ENCODE results near the gene TRIM71.

The TRIM71 gene

GRCh38 chr3:32832193-32832592 lies 14.4 kb downstream of the TRIM71 start:
- Histone ChIP-seq H3K27ac (ENCODE audit: extremely low read depth, low read depth, low read length) (no peak overlapping the region), H3K9me3 (ENCODE audit: control insufficient read depth, insufficient read depth, low read depth, low read length) (no peaks in the 10 kb centered on the region), H3K36me3 (ENCODE audit: control insufficient read depth in 2 of 2, insufficient read depth in 1 of 2, low read length in 2 of 2) (no peaks in the 10 kb centered on the region), H3K4me1 (ENCODE audit: control insufficient read depth, insufficient read depth, low read length) (no peaks in the 10 kb centered on the region), H3K4me3 (ENCODE audit: low read depth, low read length) (no peak overlapping the region)
- no peak for TF ChIP-seq KLF7 (tag by site-specific recombination; IDR thresholded peaks at IDR 0.05; ENCODE audit: borderline replicate concordance)
- TF ChIP-seq ZNF121 (tag by site-specific recombination; IDR thresholded peaks at IDR 0.05), result peak; percentile 61; the same call in 1 of the 2 replicates
- TF ChIP-seq PBX3 (CRISPR knock-in tag; IDR thresholded peaks at IDR 0.05), result no peak
- no peak for TF ChIP-seq ZNF335 (tag by site-specific recombination; conservative IDR thresholded peaks at IDR 0.05)
- ChIA-PET POLR2A (no interaction called here), CTCF (no interaction called here)

- ChIA-PET POLR2A (no interaction called here), CTCF (interaction anchor here (0.6 to 1.9 kb wide), 2 partner anchors 27 to 68 kb away, joined by 3 to 7 read pairs; no protein-coding TSS in a partner anchor)
- no peaks in the 10 kb centered on the region for H3K4me1 ChIP-seq (ENCODE audit: control insufficient read depth, insufficient read depth, low read length)
Measured at GRCh38 chr3:32835049-32835371, 17.2 kb downstream of the TRIM71 start.

GRCh38 chr3:32835961-32836360 lies 18.2 kb downstream of the TRIM71 start:
- Histone ChIP-seq H3K27ac (ENCODE audit: extremely low read depth, low read depth, low read length) (no peak overlapping the region), H3K9me3 (ENCODE audit: control insufficient read depth, insufficient read depth, low read depth, low read length) (no peaks in the 10 kb centered on the region), H3K4me3 (ENCODE audit: low read depth, low read length) (no peak overlapping the region), H3K4me1 (ENCODE audit: control insufficient read depth, insufficient read depth, low read length) (no peaks in the 10 kb centered on the region), H3K36me3 (ENCODE audit: control insufficient read depth in 2 of 2, insufficient read depth in 1 of 2, low read length in 2 of 2) (no peaks in the 10 kb centered on the region)
- ChIA-PET CTCF (no interaction called here), POLR2A (no interaction called here)
- no peak for TF ChIP-seq KLF7 (tag by site-specific recombination; IDR thresholded peaks at IDR 0.05; ENCODE audit: borderline replicate concordance)

More at GRCh38 chr3:32835049-32835371, 17.2 kb downstream of the TRIM71 start:
- Histone ChIP-seq H3K9me3 (ENCODE audit: control insufficient read depth, insufficient read depth, low read depth, low read length) (no peaks in the 10 kb centered on the region), H3K36me3 (ENCODE audit: control insufficient read depth in 2 of 2, insufficient read depth in 1 of 2, low read length in 2 of 2) (no peaks in the 10 kb centered on the region), H3K27ac (ENCODE audit: extremely low read depth, low read depth, low read length) (no peak overlapping the region), H3K4me3 (ENCODE audit: low read depth, low read length) (no peak overlapping the region)
- TF ChIP-seq ZNF114 (tag by site-specific recombination; IDR thresholded peaks at IDR 0.05), result no peak
- no peak for TF ChIP-seq ZIC2 (tag by site-specific recombination; IDR thresholded peaks at IDR 0.05)
- no peak for TF ChIP-seq PRDM1 (tag by site-specific recombination; IDR thresholded peaks at IDR 0.05)

- POLR2A ChIA-PET, result no interaction called here
- CTCF ChIA-PET, result interaction anchor here (0.6 kb wide), 1 partner anchor 97 kb away, joined by 3 read pairs; no protein-coding TSS in a partner anchor
- H3K4me3 ChIP-seq (ENCODE audit: low read depth, low read length), result no peak overlapping the region
- no peaks in the 10 kb centered on the region for H3K9me3 ChIP-seq (ENCODE audit: control insufficient read depth, insufficient read depth, low read depth, low read length)
- no peaks in the 10 kb centered on the region for H3K36me3 ChIP-seq (ENCODE audit: control insufficient read depth in 2 of 2, insufficient read depth in 1 of 2, low read length in 2 of 2)
- H3K27ac ChIP-seq (ENCODE audit: extremely low read depth, low read depth, low read length), result no peak overlapping the region
- H3K4me1 ChIP-seq (ENCODE audit: control insufficient read depth, insufficient read depth, low read length), result no peaks in the 10 kb centered on the region
- TF ChIP-seq SCRT2 (tag by site-specific recombination; IDR thresholded peaks at IDR 0.05) (no peak), REST (tag by site-specific recombination; IDR thresholded peaks at IDR 0.05) (no peak), ZNF19 (tag by site-specific recombination; IDR thresholded peaks at IDR 0.05; ENCODE audit: low read depth) (no peak), BCL11A (tag by site-specific recombination; IDR thresholded peaks at IDR 0.05; ENCODE audit: low read depth) (no peak), ZNF37A (tag by site-specific recombination; IDR thresholded peaks at IDR 0.05) (no peak), OVOL3 (tag by site-specific recombination; IDR thresholded peaks at IDR 0.05) (no peak), ZNF555 (tag by site-specific recombination; conservative IDR thresholded peaks at IDR 0.05) (no peak), ZNF10 (tag by site-specific recombination; IDR thresholded peaks at IDR 0.05) (no peak), ZSCAN23 (tag by site-specific recombination; IDR thresholded peaks at IDR 0.05) (no peak), ZNF548 (tag by site-specific recombination; IDR thresholded peaks at IDR 0.05) (no peak), BCL11B (tag by site-specific recombination; IDR thresholded peaks at IDR 0.05; ENCODE audit: low read depth) (no peak), ZNF324 (tag by site-specific recombination; IDR thresholded peaks at IDR 0.05) (no peak), ZNF623 (tag by site-specific recombination; IDR thresholded peaks at IDR 0.05) (no peak), ZNF624 (tag by site-specific recombination; IDR thresholded peaks at IDR 0.05) (no peak), SALL2 (tag by site-specific recombination; IDR thresholded peaks at IDR 0.05; ENCODE audit: borderline replicate concordance) (no peak), ZNF792 (tag by site-specific recombination; IDR thresholded peaks at IDR 0.05) (no peak), BCL6B (tag by site-specific recombination; IDR thresholded peaks at IDR 0.05) (no peak)
Measured at GRCh38 chr3:32836601-32837000, 18.8 kb downstream of the TRIM71 start.
